MM.1S (cell line): ENCODE measurements around the gene TMPRSS13.

Experiments used
- DNase-seq: peaks from one replicate; pipeline ENCODE4 v3.0.0-alpha.2; 2015
- H2AFZ ChIP-seq: fragments of 300-600 bp; sonication (generic); 2 replicates; pipeline ENCODE4 v1.6.0; 2016; ENCODE audit warnings: antibody characterized with exemption, low read length
- H3F3A ChIP-seq: fragments of 300-600 bp; sonication (generic); 2 replicates; pipeline ENCODE4 v1.6.1; 2016; ENCODE audit warnings: mild to moderate bottlenecking, antibody characterized with exemption, low read length, moderate library complexity, mixed read lengths; ENCODE audit not compliant: insufficient read depth
- H3K27ac ChIP-seq: fragments of 300-600 bp; sonication (generic); 2 replicates; pipeline ENCODE4 v1.5.1; 2016; ENCODE audit warnings: mild to moderate bottlenecking, low read length
- H3K27me3 ChIP-seq: fragments of 300-600 bp; sonication (generic); replicated peaks from 2 replicates; pipeline ENCODE4 v1.6.0; 2016; ENCODE audit warnings: low read length; ENCODE audit not compliant: insufficient read depth
- H3K36me3 ChIP-seq: fragments of 300-600 bp; sonication (generic); replicated peaks from 2 replicates; pipeline ENCODE4 v1.6.1; 2016; ENCODE audit warnings: mild to moderate bottlenecking, low read length, mixed read lengths; ENCODE audit not compliant: insufficient read depth
- H3K4me1 ChIP-seq: fragments of 300-600 bp; sonication (generic); 2 replicates; pipeline ENCODE4 v1.6.1; 2016; ENCODE audit warnings: low read length, mixed read lengths
- H3K4me2 ChIP-seq: fragments of 300-600 bp; sonication (generic); 2 replicates; pipeline ENCODE4 v1.6.0; 2016; ENCODE audit warnings: low read depth, low read length
- H3K4me3 ChIP-seq: fragments of 300-600 bp; sonication (generic); 2 replicates; pipeline ENCODE4 v1.5.1; 2016; ENCODE audit warnings: low read length, mixed read lengths
- H3K79me2 ChIP-seq: fragments of 300-600 bp; sonication (generic); 2 replicates; pipeline ENCODE4 v1.6.1; 2016; ENCODE audit warnings: mixed run types, low read length, mixed read lengths
- H3K9ac ChIP-seq: fragments of 300-600 bp; sonication (generic); 2 replicates; pipeline ENCODE4 v1.6.1; 2016; ENCODE audit warnings: low read length, mixed read lengths
- H3K9me2 ChIP-seq: fragments of 300-600 bp; sonication (generic); replicated peaks from 2 replicates; pipeline ENCODE4 v1.6.1; 2016; ENCODE audit warnings: mild to moderate bottlenecking, low read length, mixed read lengths; ENCODE audit not compliant: insufficient read depth
- H3K9me3 ChIP-seq: fragments of 300-600 bp; sonication (generic); replicated peaks from 2 replicates; pipeline ENCODE4 v1.6.1; 2016; ENCODE audit warnings: mild to moderate bottlenecking, low read length, mixed read lengths; ENCODE audit not compliant: insufficient read depth
- H4K20me1 ChIP-seq: fragments of 300-600 bp; sonication (generic); 2 replicates; pipeline ENCODE4 v1.6.1; 2016; ENCODE audit warnings: mild to moderate bottlenecking, low read length, moderate library complexity, mixed read lengths; ENCODE audit not compliant: insufficient read depth
- EZH2 ChIP-seq: fragments of 300-600 bp; sonication (generic); optimal IDR thresholded peaks from 2 replicates; pipeline ENCODE3; 2017; ENCODE audit warnings: low read depth, mild to moderate bottlenecking, antibody characterized with exemption, low read length, mixed read lengths
- EZH2phosphoT487 ChIP-seq: fragments of 300-600 bp; sonication (generic); IDR thresholded peaks from 2 replicates; pipeline ENCODE4 v1.6.1; 2018; ENCODE audit warnings: antibody characterized with exemption, low read length
- TF ChIP-seq, protein P1 (sequence below): fragments of 300-600 bp; sonication (generic); IDR thresholded peaks from 2 replicates; pipeline ENCODE4 v1.5.1; 2016; ENCODE audit warnings: antibody characterized with exemption, low read length, mixed read lengths

Gene TMPRSS13

GRCh38 chr11:117969160-117969991 is 40.2 kb upstream of the TMPRSS13 start:
- Histone ChIP-seq H3K9ac (no peak overlapping the region), H2AFZ (no peak overlapping the region)

DNA sequence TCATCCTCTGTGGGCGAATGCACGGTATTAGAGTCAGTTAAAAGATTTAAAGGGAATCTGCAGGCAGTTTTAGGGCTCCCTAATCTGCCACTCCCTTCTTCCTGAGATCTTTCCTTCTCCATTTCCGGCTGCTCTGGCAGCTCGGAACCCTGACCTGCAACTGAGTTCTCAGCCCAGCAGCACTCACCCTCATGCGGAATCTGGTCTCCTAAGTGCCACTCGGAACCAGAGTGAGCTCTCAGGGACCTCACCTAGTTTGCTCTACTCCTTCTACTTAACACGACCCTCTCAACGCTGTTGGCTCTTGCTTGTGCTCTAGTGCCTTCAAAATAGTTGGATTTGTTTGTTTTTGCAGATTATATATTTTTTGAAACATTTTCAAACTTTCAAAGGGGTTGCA is 37.7 kb upstream of the TMPRSS13 start:
- no peaks in the 10 kb centered on the region for H3K79me2 ChIP-seq

More at GRCh38 chr11:117969160-117969991, 40.2 kb upstream of the TMPRSS13 start:
- H3K9me2 ChIP-seq, result no peaks in the 10 kb centered on the region
- H3K79me2 ChIP-seq, result no peaks in the 10 kb centered on the region
- no peak overlapping the region for H3K27ac ChIP-seq
- H3K36me3 ChIP-seq, result no peaks in the 10 kb centered on the region
- TF ChIP-seq EZH2phosphoT487, result no peak
- TF ChIP-seq EZH2, result no peak
- TF ChIP-seq, protein P1, sequence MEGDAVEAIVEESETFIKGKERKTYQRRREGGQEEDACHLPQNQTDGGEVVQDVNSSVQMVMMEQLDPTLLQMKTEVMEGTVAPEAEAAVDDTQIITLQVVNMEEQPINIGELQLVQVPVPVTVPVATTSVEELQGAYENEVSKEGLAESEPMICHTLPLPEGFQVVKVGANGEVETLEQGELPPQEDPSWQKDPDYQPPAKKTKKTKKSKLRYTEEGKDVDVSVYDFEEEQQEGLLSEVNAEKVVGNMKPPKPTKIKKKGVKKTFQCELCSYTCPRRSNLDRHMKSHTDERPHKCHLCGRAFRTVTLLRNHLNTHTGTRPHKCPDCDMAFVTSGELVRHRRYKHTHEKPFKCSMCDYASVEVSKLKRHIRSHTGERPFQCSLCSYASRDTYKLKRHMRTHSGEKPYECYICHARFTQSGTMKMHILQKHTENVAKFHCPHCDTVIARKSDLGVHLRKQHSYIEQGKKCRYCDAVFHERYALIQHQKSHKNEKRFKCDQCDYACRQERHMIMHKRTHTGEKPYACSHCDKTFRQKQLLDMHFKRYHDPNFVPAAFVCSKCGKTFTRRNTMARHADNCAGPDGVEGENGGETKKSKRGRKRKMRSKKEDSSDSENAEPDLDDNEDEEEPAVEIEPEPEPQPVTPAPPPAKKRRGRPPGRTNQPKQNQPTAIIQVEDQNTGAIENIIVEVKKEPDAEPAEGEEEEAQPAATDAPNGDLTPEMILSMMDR, result no peak
- no peaks in the 10 kb centered on the region for H3F3A ChIP-seq
- H4K20me1 ChIP-seq, result no peaks in the 10 kb centered on the region
- DNase-seq, result no peak
- no peak overlapping the region for H3K4me3 ChIP-seq
- H3K27me3 ChIP-seq, result no peaks in the 10 kb centered on the region
- H3K4me1 ChIP-seq, result peaks cover 9% of the 10 kb centered on the region; the same call in 1 of the 2 replicates
- no peaks in the 10 kb centered on the region for H3K9me3 ChIP-seq
- no peak overlapping the region for H3K4me2 ChIP-seq

GRCh38 chr11:117962826-117963225 is 33.6 kb upstream of the TMPRSS13 start:
- Histone ChIP-seq H2AFZ (no peak overlapping the region), H4K20me1 (no peaks in the 10 kb centered on the region), H3K9ac (no peak overlapping the region), H3K27ac (no peak overlapping the region), H3F3A (peaks cover 7% of the 10 kb centered on the region; the same call in 1 of the 2 replicates), H3K27me3 (no peaks in the 10 kb centered on the region), H3K4me3 (no peak overlapping the region), H3K9me2 (no peaks in the 10 kb centered on the region), H3K79me2 (no peaks in the 10 kb centered on the region), H3K36me3 (no peaks in the 10 kb centered on the region), H3K9me3 (no peaks in the 10 kb centered on the region), H3K4me1 (peaks cover 15% of the 10 kb centered on the region), H3K4me2 (no peak overlapping the region)
- no peak for TF ChIP-seq EZH2phosphoT487
- TF ChIP-seq EZH2, result no peak
- TF ChIP-seq, protein P1, result no peak
- DNase-seq, result no peak

More for the DNA sequence above, 37.7 kb upstream of the TMPRSS13 start:
- H3F3A ChIP-seq, result no peaks in the 10 kb centered on the region
- H3K27ac ChIP-seq, result no peak overlapping the region
- TF ChIP-seq EZH2 (no peak), EZH2phosphoT487 (no peak)
- TF ChIP-seq, protein P1, result no peak
- H3K9me3 ChIP-seq, result no peaks in the 10 kb centered on the region
- no peak overlapping the region for H3K4me3 ChIP-seq
- no peaks in the 10 kb centered on the region for H3K36me3 ChIP-seq
- H2AFZ ChIP-seq, result no peak overlapping the region
- H3K27me3 ChIP-seq, result no peaks in the 10 kb centered on the region
- H4K20me1 ChIP-seq, result no peaks in the 10 kb centered on the region
- H3K4me1 ChIP-seq, result peaks cover 9% of the 10 kb centered on the region; the same call in 1 of the 2 replicates
- no peaks in the 10 kb centered on the region for H3K9me2 ChIP-seq
- H3K4me2 ChIP-seq, result no peak overlapping the region
- no peak overlapping the region for H3K9ac ChIP-seq
- no peak for DNase-seq
